NK-92 treated with Interleukin-12 subunit alpha and Interleukin-12 subunit beta, amount 100 ng/mL, for 24 hours (cell line): ENCODE measurements around the gene RHOG.
"Not testable (repeated sequence)": the region's sequence is repeated elsewhere in the genome, so short reads cannot be mapped to it uniquely, and the experiment has no call there.

Source experiments
- DNase-seq: peaks from one replicate; lab custom pipeline; 2025; lab: John Stamatoyannopoulos, UW

RHOG gene

GRCh38 chr11:3834349-3834663 is 6.5 kb downstream of the RHOG start:
- DNase-seq: no peak

GRCh38 chr11:3833449-3833848 is 7.3 kb downstream of the RHOG start:
- DNase-seq: no peak

GRCh38 chr11:3832816-3833215 is 7.9 kb downstream of the RHOG start:
- no peak for DNase-seq

GRCh38 chr11:3831378-3832239 is 9.2 kb downstream of the RHOG start:
- DNase-seq: no peak

- DNase-seq: no peak
Observed at GRCh38 chr11:3830730-3831129, 10.0 kb downstream of the RHOG start.

GRCh38 chr11:3830088-3830487 is 10.7 kb downstream of the RHOG start:
- DNase-seq: no peak

GRCh38 chr11:3827434-3828186 is 13.1 kb downstream of the RHOG start:
- no peak for DNase-seq

GRCh38 chr11:3826721-3827120 is 14.0 kb downstream of the RHOG start:
- no peak for DNase-seq

- no peak for DNase-seq
Observed at GRCh38 chr11:3825473-3826154, 15.1 kb downstream of the RHOG start.

- peak; percentile 58 for DNase-seq
Observed at GRCh38 chr11:3824714-3825472, 15.9 kb downstream of the RHOG start.

GRCh38 chr11:3823762-3824506 is 16.8 kb downstream of the RHOG start:
- no peak for DNase-seq

GRCh38 chr11:3823303-3823702 is 17.5 kb downstream of the RHOG start:
- DNase-seq: no peak

- DNase-seq: no peak
Observed at GRCh38 chr11:3822312-3822711, 18.4 kb downstream of the RHOG start.

- DNase-seq: no peak
Observed at GRCh38 chr11:3820971-3821370, 19.8 kb downstream of the RHOG start.

- DNase-seq: no peak
Observed at GRCh38 chr11:3817181-3817800, 23.5 kb downstream of the RHOG start.

- no peak for DNase-seq
Observed at GRCh38 chr11:3816673-3817072, 24.1 kb downstream of the RHOG start.

GRCh38 chr11:3815845-3816244 is 24.9 kb downstream of the RHOG start:
- no peak for DNase-seq

- DNase-seq: not testable (repeated sequence)
Observed at GRCh38 chr11:3814832-3815231, 25.9 kb downstream of the RHOG start.

GRCh38 chr11:3810951-3811350 is 29.8 kb downstream of the RHOG start:
- DNase-seq: no peak

GRCh38 chr11:3810446-3810845 is 30.3 kb downstream of the RHOG start:
- DNase-seq: no peak

GRCh38 chr11:3809624-3809928 is 31.2 kb downstream of the RHOG start:
- no peak for DNase-seq
